Gastrocnemius medialis (tissue), 4 donors: ENCODE measurements around the gene SERINC5.

Experiments used
- CTCF ChIP-seq, 5 experiments: fragments of 450-650 bp in 3 of 5; fragments of 200-600 bp in 2 of 5; sonication (generic) in 2 of 5; IDR thresholded peaks in 4 of 5; conservative IDR thresholded peaks in 1 of 5; 1 replicate in 4 of 5; 2 replicates in 1 of 5; pipeline ENCODE4 v1.5.1; 2016 to 2019; ENCODE audit warnings: antibody characterized with exemption in 5 of 5, mild to moderate bottlenecking in 3 of 5, moderate library complexity in 3 of 5
- POLR2A ChIP-seq, 2 donors: fragments of 450-650 bp; IDR thresholded peaks; one replicate each; pipeline ENCODE4 v1.6.1; 2017; ENCODE audit warnings: antibody characterized with exemption in 2 of 2, mild to moderate bottlenecking in 2 of 2, moderate library complexity in 2 of 2

- TF ChIP-seq CTCF (IDR thresholded peaks at IDR 0.05 in 4 of 5, conservative IDR thresholded peaks at IDR 0.05 in 1 of 5) (no peak), POLR2A (IDR thresholded peaks at IDR 0.05) (no peak)
Measured at GRCh38 chr5:80152778-80153177, 103.1 kb downstream of the SERINC5 start.
